VCaP (cell line): ENCODE measurements around the gene BRINP3.

ENCODE experiments used
- H3K27ac ChIP-seq: fragments of 450-650 bp; 2 replicates; pipeline ENCODE4 v1.5.1; 2017
- TF ChIP-seq, protein P1 (sequence below): fragments of 450-650 bp; conservative IDR thresholded peaks from 2 replicates; pipeline ENCODE4 v1.5.1; 2017; ENCODE audit warnings: mild to moderate bottlenecking, moderate library complexity

The BRINP3 gene

DNA sequence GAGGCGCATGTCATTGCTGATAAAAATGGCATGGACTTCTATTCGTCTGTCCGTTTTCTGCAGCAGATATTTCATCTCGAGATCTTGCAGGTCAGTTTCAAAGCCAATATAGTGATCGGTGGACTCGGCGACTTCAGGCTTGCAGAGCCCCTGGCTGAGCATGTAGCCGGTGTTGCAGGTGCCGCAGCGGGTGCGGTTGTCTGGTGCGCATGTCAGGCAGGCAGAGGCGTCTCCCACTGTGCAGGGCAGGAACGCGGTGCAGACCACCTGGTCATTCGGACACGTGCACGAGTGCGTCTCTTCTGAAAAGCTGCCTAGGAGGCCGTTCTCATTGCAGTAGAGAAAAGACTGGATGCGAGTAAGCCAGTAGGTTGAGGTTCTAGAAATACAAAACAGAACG is 378.9 kb downstream of the BRINP3 start:
- no peak overlapping the region for H3K27ac ChIP-seq
- TF ChIP-seq, protein P1, sequence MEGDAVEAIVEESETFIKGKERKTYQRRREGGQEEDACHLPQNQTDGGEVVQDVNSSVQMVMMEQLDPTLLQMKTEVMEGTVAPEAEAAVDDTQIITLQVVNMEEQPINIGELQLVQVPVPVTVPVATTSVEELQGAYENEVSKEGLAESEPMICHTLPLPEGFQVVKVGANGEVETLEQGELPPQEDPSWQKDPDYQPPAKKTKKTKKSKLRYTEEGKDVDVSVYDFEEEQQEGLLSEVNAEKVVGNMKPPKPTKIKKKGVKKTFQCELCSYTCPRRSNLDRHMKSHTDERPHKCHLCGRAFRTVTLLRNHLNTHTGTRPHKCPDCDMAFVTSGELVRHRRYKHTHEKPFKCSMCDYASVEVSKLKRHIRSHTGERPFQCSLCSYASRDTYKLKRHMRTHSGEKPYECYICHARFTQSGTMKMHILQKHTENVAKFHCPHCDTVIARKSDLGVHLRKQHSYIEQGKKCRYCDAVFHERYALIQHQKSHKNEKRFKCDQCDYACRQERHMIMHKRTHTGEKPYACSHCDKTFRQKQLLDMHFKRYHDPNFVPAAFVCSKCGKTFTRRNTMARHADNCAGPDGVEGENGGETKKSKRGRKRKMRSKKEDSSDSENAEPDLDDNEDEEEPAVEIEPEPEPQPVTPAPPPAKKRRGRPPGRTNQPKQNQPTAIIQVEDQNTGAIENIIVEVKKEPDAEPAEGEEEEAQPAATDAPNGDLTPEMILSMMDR = no peak

DNA sequence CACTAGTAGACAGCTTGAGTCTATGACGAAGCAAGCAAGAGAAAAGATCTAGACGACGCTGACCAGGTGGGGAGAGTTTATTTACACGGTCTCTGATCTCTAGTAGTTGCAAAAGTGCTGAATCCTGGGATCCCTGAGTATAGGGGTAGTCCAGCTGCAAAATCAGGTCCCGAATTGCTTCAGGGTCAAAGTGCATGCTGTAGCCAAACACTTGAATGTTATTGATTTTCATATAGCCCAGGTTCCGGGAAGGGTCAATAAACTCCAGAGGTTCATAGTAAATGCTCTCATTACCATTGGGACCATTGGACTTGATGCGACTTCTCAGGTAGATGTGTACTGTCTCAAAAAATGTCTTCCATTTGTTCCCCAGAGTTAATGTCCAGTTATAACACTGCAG is 379.6 kb downstream of the BRINP3 start:
- TF ChIP-seq, protein P1 = no peak
- H3K27ac ChIP-seq = no peak overlapping the region

DNA sequence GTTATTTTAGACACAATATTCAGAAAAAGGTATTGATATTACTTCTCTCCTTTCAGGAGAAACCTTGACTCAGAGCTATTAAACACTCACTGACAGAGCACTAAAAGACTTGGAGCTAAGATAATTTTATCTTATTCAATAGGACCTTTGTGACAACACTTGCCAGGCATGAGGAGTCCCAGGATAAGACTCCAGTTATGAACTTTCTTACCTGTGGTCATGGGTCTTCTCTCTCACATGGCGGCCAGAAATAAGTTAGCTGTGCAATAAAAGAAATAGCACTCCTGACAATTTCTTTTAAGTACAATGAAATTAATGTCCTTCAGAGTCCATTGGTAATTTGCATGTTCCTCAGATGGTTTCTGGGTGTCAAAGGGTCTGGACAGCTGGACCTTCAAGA is 382.1 kb downstream of the BRINP3 start:
- no peak overlapping the region for H3K27ac ChIP-seq

DNA sequence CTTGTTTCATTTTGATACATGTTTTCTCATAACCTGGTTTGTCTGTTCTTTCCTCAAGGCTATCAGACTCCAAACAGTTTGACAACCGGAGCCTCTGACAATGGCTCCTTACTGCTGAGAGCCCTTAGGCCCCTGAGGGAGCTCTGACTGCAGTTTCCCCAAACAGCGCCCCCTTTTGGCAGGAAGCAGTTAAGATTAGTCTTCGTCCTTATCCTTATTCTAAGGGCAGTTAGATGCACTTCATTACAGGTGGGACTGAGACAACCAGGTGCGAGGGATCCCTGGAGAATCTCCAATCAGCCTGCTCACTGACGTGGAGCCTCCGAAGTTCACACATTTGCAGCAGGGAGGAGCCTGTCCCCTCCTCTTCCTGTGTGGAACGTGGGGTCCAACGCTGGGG is 393.1 kb downstream of the BRINP3 start:
- H3K27ac ChIP-seq = no peak overlapping the region
- TF ChIP-seq, protein P1 = no peak

More for the DNA sequence above, 382.1 kb downstream of the BRINP3 start:
- TF ChIP-seq, protein P1 = no peak

DNA sequence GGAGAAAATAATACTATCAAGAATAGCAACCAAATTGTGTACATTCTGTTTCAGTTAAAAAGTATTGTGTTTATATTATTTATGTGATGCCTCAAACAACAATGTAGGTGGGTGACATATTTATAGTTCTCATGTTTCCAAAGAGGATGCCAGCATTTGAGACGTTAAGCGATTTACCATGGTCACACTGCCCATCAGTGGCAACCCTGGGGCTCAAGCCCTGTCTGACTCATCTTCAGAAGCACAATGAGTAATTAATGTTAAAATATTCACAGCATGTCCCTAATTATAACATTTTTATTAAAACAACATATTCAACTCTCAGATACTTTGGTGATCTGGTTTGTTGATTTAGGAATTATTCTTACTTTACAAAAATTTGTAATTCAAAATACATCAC is 409.4 kb downstream of the BRINP3 start:
- H3K27ac ChIP-seq = no peak overlapping the region
- TF ChIP-seq, protein P1 = no peak

DNA sequence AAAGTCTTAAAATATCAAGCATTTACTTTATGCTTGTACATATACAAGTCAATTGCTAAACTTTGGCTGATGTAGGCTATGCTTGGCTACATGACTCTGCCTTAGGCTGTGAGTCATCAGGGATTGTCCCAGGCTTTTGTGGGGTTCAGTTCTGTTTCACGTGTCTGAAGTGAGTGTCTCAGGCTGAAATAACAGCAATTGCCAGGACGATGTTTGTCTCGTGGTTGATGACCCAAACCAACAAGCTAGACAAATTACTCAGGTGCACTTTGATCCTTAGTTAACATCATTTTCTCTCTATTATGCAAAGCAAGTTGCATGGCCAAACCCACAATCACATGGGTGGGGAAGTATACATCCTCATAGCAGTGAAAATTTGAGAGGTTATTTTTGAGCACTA is 410.1 kb downstream of the BRINP3 start:
- TF ChIP-seq, protein P1 = no peak
- H3K27ac ChIP-seq = no peak overlapping the region

DNA sequence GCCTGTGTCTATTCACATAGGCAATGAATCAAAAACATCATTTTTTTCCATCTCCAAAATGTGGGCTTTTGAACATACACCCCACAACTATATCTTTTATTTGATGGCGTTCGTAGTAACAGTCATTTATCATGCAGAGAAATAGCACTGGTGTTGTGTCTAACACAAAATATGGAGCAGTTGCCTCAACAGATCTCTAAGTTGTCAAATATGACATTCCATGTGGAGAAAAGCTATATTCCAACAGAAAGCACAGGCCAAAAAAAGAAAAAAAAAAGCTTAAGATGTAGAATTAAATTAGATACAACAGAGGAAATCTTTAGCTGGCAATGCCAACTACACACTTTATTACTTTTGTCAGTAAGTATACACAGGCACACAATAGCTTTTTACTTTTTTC is 411.7 kb downstream of the BRINP3 start:
- TF ChIP-seq, protein P1 = no peak
- H3K27ac ChIP-seq = no peak overlapping the region

DNA sequence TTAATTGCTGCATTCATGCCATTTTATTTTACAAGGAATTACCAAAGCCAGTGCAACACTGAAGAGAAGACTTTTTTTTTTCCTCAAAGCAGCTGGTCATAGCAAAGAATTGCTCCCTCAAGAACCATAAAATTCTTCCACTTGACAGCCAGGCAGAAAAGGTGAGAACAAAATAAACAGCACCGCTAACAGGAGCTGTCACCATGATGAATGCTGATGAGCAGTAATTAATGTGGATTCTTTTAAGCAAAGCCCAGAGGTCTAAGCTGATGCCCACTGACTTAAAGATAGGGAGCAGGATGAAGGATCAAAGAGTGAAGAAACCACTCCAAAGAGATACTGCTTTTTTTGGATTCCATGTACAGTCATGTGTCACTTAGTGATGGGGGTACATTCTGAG is 428.4 kb downstream of the BRINP3 start:
- H3K27ac ChIP-seq = no peak overlapping the region
- TF ChIP-seq, protein P1 = no peak
